IMR-90 (cell line): ENCODE results near the gene C1orf52. TPM values are rescaled to one million over a fixed set of nuclear protein-coding genes. Genes with fewer than 3 reads are reported as not detected.

Experiments used
- ATAC-seq: fragments of 200-7000 bp; cut with Tn5 transposase; 2 replicates; pipeline ENCODE4 v1.9.1; 2020; ENCODE audit warnings: low read depth, mild to moderate bottlenecking, moderate library complexity
- BruUV-seq: library from RNA; stranded (reverse); fragments of 400-500 nt; replicated peaks from 2 replicates; lab custom pipeline; 2021; lab: Mats Ljungman, UMichigan
- CTCF ChIA-PET: fragments of 300-600 bp; formaldehyde crosslinking; extraction: SDS; loops from one replicate; lab custom pipeline; 2021; ENCODE audit warnings: antibody characterized with exemption; lab: Yijun Ruan, JAX
- POLR2A ChIA-PET: fragments of 300-600 bp; sonication (Branson Sonifier 250); formaldehyde crosslinking; loops from one replicate; lab custom pipeline; 2022; ENCODE audit warnings: antibody characterized with exemption; ENCODE audit not compliant: unreplicated experiment; lab: Charles Lee
- DNase-seq: peaks from one replicate; pipeline ENCODE4 v3.0.0; 2013
- H2AFZ ChIP-seq: replicated peaks from 2 replicates; pipeline ENCODE3; 2013; ENCODE audit warnings: low read length, mild to moderate bottlenecking; ENCODE audit not compliant: poor library complexity
- H2AK5ac ChIP-seq: 2 replicates; pipeline ENCODE4 v1.6.1; 2013; ENCODE audit warnings: low read depth, low read length, inconsistent platforms
- H2AK9ac ChIP-seq: replicated peaks from 2 replicates; pipeline ENCODE3; 2013; ENCODE audit warnings: mild to moderate bottlenecking, low read depth, low read length, moderate library complexity; ENCODE audit not compliant: poor library complexity
- H2BK120ac ChIP-seq: 2 replicates; pipeline ENCODE4 v1.6.1; 2013; ENCODE audit warnings: low read depth, low read length, inconsistent platforms
- H2BK15ac ChIP-seq: 3 replicates; pipeline ENCODE4 v1.6.1; 2013; ENCODE audit warnings: low read depth, low read length, inconsistent platforms
- H2BK20ac ChIP-seq: 2 replicates; pipeline ENCODE4 v1.6.1; 2013; ENCODE audit warnings: low read depth, mild to moderate bottlenecking, inconsistent platforms, low read length, moderate library complexity
- H2BK5ac ChIP-seq: 2 replicates; pipeline ENCODE4 v1.6.1; 2013; ENCODE audit warnings: mild to moderate bottlenecking, low read depth, low read length, inconsistent platforms; ENCODE audit not compliant: poor library complexity, severe bottlenecking
- H3K14ac ChIP-seq: replicated peaks from 2 replicates; pipeline ENCODE4 v1.6.1; 2013; ENCODE audit warnings: low read depth, low read length, inconsistent platforms
- H3K18ac ChIP-seq: 2 replicates; pipeline ENCODE4 v1.6.1; 2013; ENCODE audit warnings: low read depth, low read length, control low read depth
- H3K23ac ChIP-seq: 2 replicates; pipeline ENCODE4 v1.6.1; 2013; ENCODE audit warnings: low read depth, low read length, inconsistent platforms
- H3K27ac ChIP-seq: 2 replicates; pipeline ENCODE4 v1.5.1; 2013; ENCODE audit warnings: mild to moderate bottlenecking, control low read depth, low read length; ENCODE audit not compliant: insufficient read depth
- H3K27me3 ChIP-seq: 2 replicates; pipeline ENCODE4 v1.6.1; 2013; ENCODE audit warnings: low read length; ENCODE audit not compliant: control insufficient read depth, insufficient read depth
- H3K36me3 ChIP-seq: 2 replicates; pipeline ENCODE4 v1.6.1; 2013; ENCODE audit warnings: low read length, mixed read lengths; ENCODE audit not compliant: control insufficient read depth, insufficient read depth
- H3K4ac ChIP-seq: 2 replicates; pipeline ENCODE4 v1.6.1; 2013; ENCODE audit warnings: low read depth, low read length, inconsistent platforms
- H3K4me1 ChIP-seq: 2 replicates; pipeline ENCODE4 v1.6.1; 2013; ENCODE audit warnings: low read length, mixed read lengths; ENCODE audit not compliant: control insufficient read depth, insufficient read depth
- H3K4me2 ChIP-seq: 2 replicates; pipeline ENCODE4 v1.6.1; 2013; ENCODE audit warnings: low read depth, mild to moderate bottlenecking, control low read depth, low read length, moderate library complexity
- H3K4me3 ChIP-seq: 2 replicates; pipeline ENCODE4 v1.5.1; 2013; ENCODE audit warnings: low read depth, mild to moderate bottlenecking, control low read depth, low read length, moderate library complexity; ENCODE audit not compliant: insufficient read depth
- H3K56ac ChIP-seq: 2 replicates; pipeline ENCODE4 v1.6.1; 2013; ENCODE audit warnings: low read length, inconsistent platforms; ENCODE audit not compliant: insufficient read depth; ENCODE audit errors: extremely low read depth
- H3K79me1 ChIP-seq, 2 experiments: 2 replicates each; pipeline ENCODE4 v1.6.1; 2013; ENCODE audit warnings: low read length in 2 of 2, inconsistent platforms in 1 of 2, low read depth in 1 of 2
- H3K9ac ChIP-seq: 2 replicates; pipeline ENCODE4 v1.6.1; 2013; ENCODE audit warnings: low read depth, low read length, control low read depth
- H3K9me1 ChIP-seq: 2 replicates; pipeline ENCODE4 v1.6.1; 2013; ENCODE audit warnings: low read length, inconsistent platforms; ENCODE audit not compliant: insufficient read depth
- H3K9me3 ChIP-seq: 2 replicates; pipeline ENCODE4 v1.6.1; 2013; ENCODE audit warnings: low read length; ENCODE audit not compliant: control insufficient read depth, insufficient read depth
- H4K20me1 ChIP-seq: 2 replicates; pipeline ENCODE4 v1.6.1; 2013; ENCODE audit warnings: low read length, inconsistent platforms; ENCODE audit not compliant: insufficient read depth
- H4K5ac ChIP-seq: 2 replicates; pipeline ENCODE4 v1.6.1; 2013; ENCODE audit warnings: mild to moderate bottlenecking, low read depth, low read length, control low read depth
- H4K8ac ChIP-seq, 2 experiments: 2 replicates each; pipeline ENCODE4 v1.6.1; 2013; ENCODE audit warnings: low read depth in 2 of 2, low read length in 2 of 2, control low read depth in 1 of 2, inconsistent platforms in 1 of 2
- H4K91ac ChIP-seq: 2 replicates; pipeline ENCODE4 v1.6.1; 2013; ENCODE audit warnings: low read depth, low read length, inconsistent platforms; ENCODE audit not compliant: insufficient read depth
- BHLHE40 ChIP-seq: fragments of 150-350 bp; IDR thresholded peaks from 2 replicates; pipeline ENCODE4 v1.6.1; 2016; ENCODE audit warnings: mild to moderate bottlenecking, low read depth, low read length
- CEBPB ChIP-seq: IDR thresholded peaks from 2 replicates; pipeline ENCODE4 v1.6.1; 2012; ENCODE audit warnings: low read depth, low read length, improper control_type of control experiment
- CTCF ChIP-seq: conservative IDR thresholded peaks from 2 replicates; pipeline ENCODE4 v1.5.1; 2012; ENCODE audit warnings: mild to moderate bottlenecking, low read depth, low read length, improper control_type of control experiment
- ELK1 ChIP-seq: fragments of 150-350 bp; IDR thresholded peaks from 2 replicates; pipeline ENCODE4 v1.6.1; 2016; ENCODE audit warnings: low read depth, mild to moderate bottlenecking, low read length, moderate library complexity, borderline replicate concordance
- MAFK ChIP-seq: IDR thresholded peaks from 2 replicates; pipeline ENCODE4 v1.6.1; 2012; ENCODE audit warnings: low read depth, low read length, improper control_type of control experiment
- MAZ ChIP-seq: IDR thresholded peaks from 2 replicates; pipeline ENCODE4 v1.6.1; 2012; ENCODE audit warnings: low read depth, mild to moderate bottlenecking, low read length, improper control_type of control experiment, moderate library complexity, borderline replicate concordance
- MXI1 ChIP-seq: IDR thresholded peaks from 2 replicates; pipeline ENCODE4 v1.6.1; 2012; ENCODE audit warnings: low read depth, mild to moderate bottlenecking, low read length, moderate library complexity, borderline replicate concordance
- NFE2L2 ChIP-seq: fragments of 150-350 bp; IDR thresholded peaks from 2 replicates; pipeline ENCODE4 v1.6.1; 2016; ENCODE audit warnings: low read depth, mild to moderate bottlenecking, low read length
- RAD21 ChIP-seq: IDR thresholded peaks from 2 replicates; pipeline ENCODE4 v1.6.1; 2012; ENCODE audit warnings: low read length, improper control_type of control experiment
- RCOR1 ChIP-seq: IDR thresholded peaks from 2 replicates; pipeline ENCODE4 v1.6.1; 2012; ENCODE audit warnings: mild to moderate bottlenecking, low read length, improper control_type of control experiment; ENCODE audit not compliant: insufficient replicate concordance
- RFX5 ChIP-seq: IDR thresholded peaks from 2 replicates; pipeline ENCODE4 v1.8.0; 2012; ENCODE audit warnings: low read depth, mild to moderate bottlenecking, low read length, moderate library complexity
- SMC3 ChIP-seq: fragments of 150-350 bp; IDR thresholded peaks from 2 replicates; pipeline ENCODE4 v1.6.1; 2016; ENCODE audit warnings: low read depth, mild to moderate bottlenecking, antibody characterized with exemption, low read length, moderate library complexity
- WGBS, 2 experiments: methylation state at CpG; one replicate each; pipeline versions ENCODE4 v1.1.5 to v1.1.7; 2013; ENCODE audit warnings: missing lambda C conversion rate in 2 of 2; ENCODE audit not compliant: insufficient read length in 1 of 2; ENCODE audit errors: extremely low coverage in 2 of 2; 5-methylcytosine and 5-hydroxymethylcytosine counted together
- dilution Hi-C: fragments of 300-500 bp; cut with HindIII; formaldehyde crosslinking; loops from one replicate; pipeline ENCODE4 v1.14.3; 2018; ENCODE audit warnings: low sequenced_read_pairs; ENCODE audit not compliant: unreplicated experiment
- in situ Hi-C: fragments of 300-500 bp; cut with MboI; formaldehyde crosslinking; loops from 3 replicates; pipeline ENCODE4 v1.14.3; 2019; ENCODE audit warnings: low sequenced_read_pairs, inconsistent platforms, mixed read lengths
- intact Hi-C: fragments of 100-400 bp; cut with micrococcal nuclease; formaldehyde crosslinking; loops from 2 replicates; pipeline ENCODE4 v1.10.0; 2022
- polyA plus RNA-seq, 3 experiments: library from polyadenylated mRNA; depleted of rRNA; stranded (reverse); fragments of >200 nt; gene quantifications; 2 replicates each; pipeline ENCODE4 v1.2.3, GENCODE V29; 2012; ENCODE audit warnings: low replicate concordance in 1 of 3
- total RNA-seq: library from RNA; depleted of rRNA; stranded (reverse); fragments of >200 nt; gene quantifications from 2 replicates; pipeline ENCODE4 v1.2.3, GENCODE V29; 2012
- TF ChIP-seq, protein P1 (sequence below): fragments of 150-350 bp; IDR thresholded peaks from 2 replicates; pipeline ENCODE4 v1.6.1; 2017; ENCODE audit warnings: mild to moderate bottlenecking, antibody characterized with exemption, low read length, low read depth

The C1orf52 gene
- total and polyA plus RNA-seq, 2 of the 4 experiments (the other 2 are of a cell fraction), result 16.3 to 33.5 TPM

DNA sequence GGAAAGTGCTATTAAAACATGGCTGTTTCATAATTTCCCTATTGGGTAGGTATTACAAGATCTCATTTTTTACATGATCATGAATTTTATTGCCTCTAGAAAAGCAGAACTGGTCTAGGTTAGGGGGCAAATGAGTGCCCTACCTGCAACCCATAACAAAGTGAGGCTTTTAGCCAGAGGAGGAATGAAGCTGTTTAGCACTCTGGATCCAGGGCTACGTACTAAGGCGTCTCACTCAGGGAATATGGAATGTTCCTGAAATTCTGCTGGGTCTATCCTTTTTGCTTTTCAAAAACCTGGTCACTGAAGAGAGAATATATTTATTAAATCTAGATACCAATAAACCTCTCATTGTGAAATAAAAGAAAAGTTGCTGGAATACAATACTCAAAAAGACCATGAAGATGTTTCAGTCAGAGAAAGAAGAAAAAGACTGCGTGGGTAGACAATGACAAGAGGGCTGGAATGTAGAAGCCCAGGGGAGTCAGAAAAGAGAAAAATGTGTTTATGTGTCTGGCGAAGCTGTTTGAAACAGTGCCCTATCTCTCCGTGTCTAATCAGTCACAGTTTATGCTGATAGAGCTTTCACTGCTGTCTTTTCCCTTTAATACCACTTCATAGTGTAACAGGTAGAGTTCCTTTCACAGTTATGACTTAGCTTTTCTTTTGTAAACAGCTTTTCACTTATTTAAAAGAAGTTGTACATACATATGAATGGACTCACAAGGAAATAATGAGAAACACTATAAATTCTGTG, 33.7 kb downstream of the C1orf52 start:
- peak overlapping the region; percentile 48; the same call in 1 of the 2 replicates for H3K4me2 ChIP-seq
- no peak for TF ChIP-seq MAZ
- no peak for TF ChIP-seq RCOR1
- no peak for TF ChIP-seq BHLHE40
- no peak for TF ChIP-seq MXI1
- TF ChIP-seq RAD21, result no peak
- TF ChIP-seq CEBPB, result no peak
- no peak for TF ChIP-seq MAFK
- no peak for TF ChIP-seq SMC3
- TF ChIP-seq, protein P1, sequence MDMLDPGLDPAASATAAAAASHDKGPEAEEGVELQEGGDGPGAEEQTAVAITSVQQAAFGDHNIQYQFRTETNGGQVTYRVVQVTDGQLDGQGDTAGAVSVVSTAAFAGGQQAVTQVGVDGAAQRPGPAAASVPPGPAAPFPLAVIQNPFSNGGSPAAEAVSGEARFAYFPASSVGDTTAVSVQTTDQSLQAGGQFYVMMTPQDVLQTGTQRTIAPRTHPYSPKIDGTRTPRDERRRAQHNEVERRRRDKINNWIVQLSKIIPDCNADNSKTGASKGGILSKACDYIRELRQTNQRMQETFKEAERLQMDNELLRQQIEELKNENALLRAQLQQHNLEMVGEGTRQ, result no peak
- no peak for TF ChIP-seq ELK1
- no peak for TF ChIP-seq RFX5
- no peak for TF ChIP-seq NFE2L2
- TF ChIP-seq CTCF, result no peak

More for the DNA sequence above, 33.7 kb downstream of the C1orf52 start:
- Histone ChIP-seq H4K5ac (peak overlapping the region; percentile 64; the same call in 1 of the 2 replicates), H4K20me1 (no peaks in the 10 kb centered on the region), H3K4me3 (no peak overlapping the region), H3K4me1 (peaks cover 14% of the 10 kb centered on the region), H2AK9ac (no peak overlapping the region), H3K9me1 (peaks cover 5% of the 10 kb centered on the region; the same call in 1 of the 2 replicates), H3K27me3 (no peaks in the 10 kb centered on the region), H2BK20ac (peak overlapping the region; percentile 78), H4K91ac (peak overlapping the region; percentile 74), H2BK5ac (no peak overlapping the region), H2BK15ac (0 out of 3 replicates have a peak overlapping the region, but pooled peaks have one; percentile 23), H3K23ac (no peak overlapping the region; the same call in 1 of the 2 replicates), H3K27ac (no peak overlapping the region), H2AFZ (no peak overlapping the region), H3K56ac (no peak overlapping the region), H3K9me3 (peaks cover 2% of the 10 kb centered on the region; the same call in 1 of the 2 replicates), H3K4ac (peak overlapping the region; percentile 76; the same call in 1 of the 2 replicates), H4K8ac (no peak overlapping the region), H2BK120ac (peak overlapping the region; percentile 59; the same call in 1 of the 2 replicates), H3K36me3 (no peaks in the 10 kb centered on the region), H3K14ac (peak overlapping the region; percentile 52), H2AK5ac (peak overlapping the region; percentile 81; the same call in 1 of the 2 replicates), H3K18ac (peak overlapping the region; percentile 85), H3K9ac (no peak overlapping the region), H3K79me1 (no peaks in the 10 kb centered on the region)
- ChIA-PET CTCF (interaction anchor here (0.8 to 0.9 kb wide), 2 partner anchors 87 to 116 kb away, joined by 3 read pairs; no protein-coding TSS in a partner anchor), POLR2A (no interaction called here)
- DNase-seq, result no peak
- ATAC-seq, result peak; percentile 43
- dilution Hi-C loops (no loop called here), in situ Hi-C loops (no loop called here), intact Hi-C loops (no loop called here)
- BruUV-seq, result no TSS peak
- WGBS, 2 experiments, result no CpG with 5 or more reads among the region's 5 CpGs
